SK-N-SH (cell line): ENCODE results near the gene FANCL. TPM values are rescaled to one million over a fixed set of nuclear protein-coding genes. Genes with fewer than 3 reads are reported as not detected.
"Not testable (repeated sequence)": the region's sequence is repeated elsewhere in the genome, so short reads cannot be mapped to it uniquely, and the experiment has no call there.

Experiments used
- CTCF ChIA-PET: fragments of 300-600, 350-600 bp; formaldehyde crosslinking; extraction: SDS; loops from one replicate; lab custom pipeline; 2021; lab: Yijun Ruan, JAX
- POLR2A ChIA-PET: fragments of 350-600 bp; sonication (Branson Sonifier 250); formaldehyde crosslinking; extraction: SDS; loops from one replicate; lab custom pipeline; 2020; ENCODE audit warnings: antibody characterized with exemption, inconsistent platforms; lab: Yijun Ruan, JAX
- DNase-seq: peaks from one replicate; pipeline ENCODE4 v3.0.0; 2012
- H2AFZ ChIP-seq: fragments of 200-600 bp; sonication (generic); 2 replicates; pipeline ENCODE4 v1.8.1; 2016; ENCODE audit warnings: antibody characterized with exemption, mild to moderate bottlenecking, low read depth
- H3F3A ChIP-seq: fragments of 200-600 bp; sonication (generic); replicated peaks from 2 replicates; pipeline ENCODE3; 2016; ENCODE audit warnings: antibody characterized with exemption, mild to moderate bottlenecking; ENCODE audit not compliant: insufficient read depth
- H3K27ac ChIP-seq, 2 experiments: fragments of 200-500 bp in 1 of 2; fragments of 200-600 bp in 1 of 2; sonication (Bioruptor generic) in 1 of 2; sonication (generic), shearing (Covaris generic) in 1 of 2; 2 replicates each; pipeline versions ENCODE4 v1.5.1 to v1.6.1; 2014 to 2016; ENCODE audit warnings: low read depth in 2 of 2, inconsistent platforms in 1 of 2, low read length in 1 of 2, mild to moderate bottlenecking in 1 of 2, mixed read lengths in 1 of 2
- H3K27me3 ChIP-seq: fragments of 200-600 bp; sonication (generic), shearing (Covaris generic); 2 replicates; pipeline ENCODE4 v1.6.1; 2016; ENCODE audit warnings: mixed run types; ENCODE audit not compliant: insufficient read depth
- H3K36me3 ChIP-seq, 2 experiments: fragments of 200-500 bp in 1 of 2; fragments of 200-600 bp in 1 of 2; sonication (Bioruptor generic) in 1 of 2; sonication (generic) in 1 of 2; replicated peaks in 1 of 2; 2 replicates each; pipeline versions ENCODE3 to v1.5.1; 2014 to 2016; ENCODE audit warnings: low read length in 1 of 2, mild to moderate bottlenecking in 1 of 2; ENCODE audit not compliant: insufficient read depth in 2 of 2, control insufficient read depth in 1 of 2
- H3K4me1 ChIP-seq, 2 experiments: fragments of 200-500 bp in 1 of 2; fragments of 200-600 bp in 1 of 2; sonication (Bioruptor generic) in 1 of 2; sonication (generic), shearing (Covaris generic) in 1 of 2; 2 replicates each; pipeline versions ENCODE4 v1.5.1 to v1.6.1; 2014 to 2016; ENCODE audit warnings: low read depth in 1 of 2, low read length in 1 of 2, mixed run types in 1 of 2; ENCODE audit not compliant: insufficient read depth in 2 of 2, control insufficient read depth in 1 of 2
- H3K4me2 ChIP-seq: fragments of 200-600 bp; sonication (generic), shearing (Covaris generic); 2 replicates; pipeline ENCODE4 v1.6.1; 2017; ENCODE audit warnings: mixed run types
- H3K4me3 ChIP-seq, 2 experiments: fragments of 200-500 bp in 1 of 2; fragments of 200-600 bp in 1 of 2; sonication (Bioruptor generic) in 1 of 2; sonication (generic), shearing (Covaris generic) in 1 of 2; 2 replicates each; pipeline versions ENCODE4 v1.5.1 to v1.8.1; 2014 to 2016; ENCODE audit warnings: low read depth in 2 of 2, inconsistent platforms in 1 of 2, low read length in 1 of 2, mild to moderate bottlenecking in 1 of 2, mixed read lengths in 1 of 2, moderate library complexity in 1 of 2
- H3K79me2 ChIP-seq: fragments of 200-600 bp; sonication (generic); 2 replicates; pipeline ENCODE4 v1.8.1; 2017; ENCODE audit warnings: mild to moderate bottlenecking; ENCODE audit not compliant: insufficient read depth
- H3K9ac ChIP-seq: fragments of 200-600 bp; sonication (generic); 2 replicates; pipeline ENCODE4 v1.6.1; 2017; ENCODE audit warnings: mixed run types
- H3K9me2 ChIP-seq: fragments of 200-600 bp; sonication (generic); 2 replicates; pipeline ENCODE4 v1.6.1; 2017; ENCODE audit warnings: mixed run types
- H3K9me3 ChIP-seq: fragments of 200-600 bp; sonication (generic); 2 replicates; pipeline ENCODE4 v1.6.1; 2017; ENCODE audit warnings: mixed run types, mild to moderate bottlenecking, moderate library complexity
- H4K20me1 ChIP-seq: fragments of 200-600 bp; sonication (generic); 2 replicates; pipeline ENCODE4 v1.6.1; 2017; ENCODE audit warnings: mild to moderate bottlenecking, mixed run types; ENCODE audit not compliant: insufficient read depth
- EP300 ChIP-seq, 2 experiments: IDR thresholded peaks; 2 replicates each; pipeline versions ENCODE4 v1.4.0 to v1.6.1; 2012; ENCODE audit warnings: borderline replicate concordance in 1 of 2, low read depth in 1 of 2, low read length in 1 of 2
- FOXJ3 ChIP-seq: sonication (generic); formaldehyde crosslinking; IDR thresholded peaks from 2 replicates; pipeline ENCODE4 v1.5.1; 2020; ENCODE audit warnings: mild to moderate bottlenecking, missing genetic modification reagents
- GABPA ChIP-seq: IDR thresholded peaks from 2 replicates; pipeline ENCODE4 v1.4.0; 2012; ENCODE audit warnings: low read depth, mild to moderate bottlenecking
- JUND ChIP-seq: IDR thresholded peaks from 2 replicates; pipeline ENCODE4 v1.4.0; 2012
- POLR2AphosphoS5 ChIP-seq: IDR thresholded peaks from 2 replicates; pipeline ENCODE4 v1.6.1; 2012; ENCODE audit warnings: low read depth, low read length
- RAD21 ChIP-seq: IDR thresholded peaks from 2 replicates; pipeline ENCODE4 v1.6.1; 2012; ENCODE audit warnings: mild to moderate bottlenecking, low read length
- RCOR1 ChIP-seq: fragments of 150-350 bp; IDR thresholded peaks from 2 replicates; pipeline ENCODE4 v1.6.1; 2017; ENCODE audit warnings: antibody characterized with exemption, low read length
- RXRA ChIP-seq: IDR thresholded peaks from 2 replicates; pipeline ENCODE4 v1.4.0; 2012; ENCODE audit warnings: low read depth, mild to moderate bottlenecking, borderline replicate concordance
- TAF1 ChIP-seq: IDR thresholded peaks from 2 replicates; pipeline ENCODE4 v1.6.1; 2012; ENCODE audit warnings: low read depth, mild to moderate bottlenecking, low read length, moderate library complexity, borderline replicate concordance
- YY1 ChIP-seq: IDR thresholded peaks from 2 replicates; pipeline ENCODE4 v1.4.0; 2012; ENCODE audit warnings: low read depth, mild to moderate bottlenecking
- WGBS: methylation state at CpG from one replicate; pipeline ENCODE4 v1.1.6; 2017; ENCODE audit warnings: low lambda C conversion rate; 5-methylcytosine and 5-hydroxymethylcytosine counted together
- polyA plus RNA-seq, 3 experiments: library from polyadenylated mRNA; depleted of rRNA; stranded (reverse); fragments of >200 nt; gene quantifications; 2 replicates each; pipeline ENCODE4 v1.2.3, GENCODE V29; 2012
- TF ChIP-seq, protein P1 (sequence below): fragments of 150-350 bp; IDR thresholded peaks from 2 replicates; pipeline ENCODE4 v1.6.1; 2017; ENCODE audit warnings: antibody characterized with exemption, low read length, low read depth, borderline replicate concordance
- TF ChIP-seq, protein P2 (sequence below): IDR thresholded peaks from 2 replicates; pipeline ENCODE4; 2012
- TF ChIP-seq, protein P3 (sequence below): IDR thresholded peaks from 2 replicates; pipeline ENCODE4 v1.4.0; 2012; ENCODE audit warnings: low read depth, borderline replicate concordance
- TF ChIP-seq, protein P4 (sequence below): IDR thresholded peaks from 2 replicates; pipeline ENCODE4 v1.4.0; 2012; ENCODE audit warnings: low read depth

The FANCL gene
- polyA plus RNA-seq, 1 of the 3 experiments (the other 2 are of a cell fraction): 11.8 TPM

DNA sequence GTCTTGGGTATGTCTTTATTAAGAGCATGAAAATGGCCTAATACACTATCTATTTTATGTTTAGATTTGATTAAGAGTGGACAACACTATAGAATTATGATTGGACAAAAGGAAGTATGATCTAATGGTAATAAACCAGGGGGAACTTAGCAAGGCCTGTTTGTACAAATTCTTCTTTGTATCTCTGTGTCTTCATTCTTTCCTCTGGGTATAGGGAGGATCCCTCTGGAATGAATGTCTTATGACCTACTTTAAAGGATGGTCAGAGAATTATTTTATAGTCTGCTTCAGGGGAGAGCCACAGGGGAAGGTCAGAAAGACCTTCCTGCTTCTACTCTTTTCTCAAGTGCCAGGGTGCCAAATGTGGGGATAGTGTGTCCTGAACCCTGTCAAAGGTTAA, 42.8 kb upstream of the FANCL start (continued):
- no peak for TF ChIP-seq RAD21
- TF ChIP-seq FOXJ3 (CRISPR knock-in tag): no peak
- TF ChIP-seq TAF1: no peak
- TF ChIP-seq, protein P1, sequence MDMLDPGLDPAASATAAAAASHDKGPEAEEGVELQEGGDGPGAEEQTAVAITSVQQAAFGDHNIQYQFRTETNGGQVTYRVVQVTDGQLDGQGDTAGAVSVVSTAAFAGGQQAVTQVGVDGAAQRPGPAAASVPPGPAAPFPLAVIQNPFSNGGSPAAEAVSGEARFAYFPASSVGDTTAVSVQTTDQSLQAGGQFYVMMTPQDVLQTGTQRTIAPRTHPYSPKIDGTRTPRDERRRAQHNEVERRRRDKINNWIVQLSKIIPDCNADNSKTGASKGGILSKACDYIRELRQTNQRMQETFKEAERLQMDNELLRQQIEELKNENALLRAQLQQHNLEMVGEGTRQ: no peak

DNA sequence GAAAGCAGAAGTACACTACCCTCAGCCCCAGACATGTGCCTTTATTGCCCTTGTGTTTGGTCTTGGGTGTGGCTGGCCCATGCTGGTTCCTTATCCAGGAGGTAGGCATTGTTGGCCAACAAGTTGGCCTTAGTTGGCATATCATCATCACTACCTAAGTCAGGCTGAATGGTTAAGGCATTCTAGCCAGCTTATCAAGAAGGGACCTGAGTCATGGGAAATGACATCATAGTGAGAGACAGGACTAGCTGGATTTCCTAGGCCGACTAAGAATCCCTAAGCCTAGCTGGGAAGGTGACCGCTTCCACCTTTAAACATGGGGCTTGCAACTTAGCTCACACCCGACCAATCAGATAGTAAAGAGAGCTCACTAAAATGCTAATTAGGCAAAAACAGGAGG, 34.0 kb upstream of the FANCL start:
- CTCF ChIA-PET, H3K27ac ChIP-seq, H3K4me3 ChIP-seq, H3K27me3 ChIP-seq, H3K9ac ChIP-seq, H3K4me1 ChIP-seq, H3K79me2 ChIP-seq, H3K36me3 ChIP-seq, H3F3A ChIP-seq, DNase-seq, H4K20me1 ChIP-seq, H3K9me3 ChIP-seq, POLR2A ChIA-PET, H2AFZ ChIP-seq, H3K4me2 ChIP-seq, H3K9me2 ChIP-seq: not testable (repeated sequence)
- 64% methylated on average over 3 of the region's 3 CpGs for WGBS

DNA sequence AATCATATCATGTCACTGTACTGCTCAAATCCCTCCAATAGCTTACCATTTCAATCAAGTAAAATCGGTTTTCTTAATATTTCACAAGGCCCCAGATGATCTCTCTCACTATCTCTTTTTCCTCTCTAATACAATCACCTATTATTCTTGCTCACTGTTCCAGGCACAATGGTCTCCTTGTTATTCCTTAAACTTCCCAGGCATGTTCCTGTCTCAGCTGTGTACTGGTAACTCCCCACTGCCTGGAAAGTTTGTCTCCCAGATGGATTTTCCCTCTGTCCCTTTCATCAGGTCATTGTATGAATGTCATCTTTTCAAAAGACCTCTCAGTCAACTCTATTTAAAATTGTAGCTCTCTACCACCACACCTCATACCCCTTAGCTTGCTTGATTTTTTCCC, 30.7 kb upstream of the FANCL start:
- ChIA-PET CTCF (interaction anchor here (1.6 kb wide), 1 partner anchor 51 kb away, joined by 3 read pairs; no protein-coding TSS in a partner anchor), POLR2A (no interaction called here)
- Histone ChIP-seq H3K79me2 (no peaks in the 10 kb centered on the region), H3K9me2 (no peaks in the 10 kb centered on the region), H3K36me3 (no peaks in the 10 kb centered on the region), H3K27me3 (no peaks in the 10 kb centered on the region), H4K20me1 (no peaks in the 10 kb centered on the region), H3K4me3 (no peak overlapping the region), H2AFZ (no peak overlapping the region), H3K9ac (no peak overlapping the region), H3K9me3 (no peaks in the 10 kb centered on the region), H3K4me1 (no peaks in the 10 kb centered on the region), H3K27ac (no peak overlapping the region), H3K4me2 (no peak overlapping the region), H3F3A (no peaks in the 10 kb centered on the region)
- TF ChIP-seq RXRA: no peak
- TF ChIP-seq, protein P2, sequence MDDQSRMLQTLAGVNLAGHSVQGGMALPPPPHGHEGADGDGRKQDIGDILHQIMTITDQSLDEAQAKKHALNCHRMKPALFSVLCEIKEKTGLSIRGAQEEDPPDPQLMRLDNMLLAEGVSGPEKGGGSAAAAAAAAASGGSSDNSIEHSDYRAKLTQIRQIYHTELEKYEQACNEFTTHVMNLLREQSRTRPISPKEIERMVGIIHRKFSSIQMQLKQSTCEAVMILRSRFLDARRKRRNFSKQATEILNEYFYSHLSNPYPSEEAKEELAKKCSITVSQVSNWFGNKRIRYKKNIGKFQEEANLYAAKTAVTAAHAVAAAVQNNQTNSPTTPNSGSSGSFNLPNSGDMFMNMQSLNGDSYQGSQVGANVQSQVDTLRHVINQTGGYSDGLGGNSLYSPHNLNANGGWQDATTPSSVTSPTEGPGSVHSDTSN: no peak
- TF ChIP-seq, protein P3, sequence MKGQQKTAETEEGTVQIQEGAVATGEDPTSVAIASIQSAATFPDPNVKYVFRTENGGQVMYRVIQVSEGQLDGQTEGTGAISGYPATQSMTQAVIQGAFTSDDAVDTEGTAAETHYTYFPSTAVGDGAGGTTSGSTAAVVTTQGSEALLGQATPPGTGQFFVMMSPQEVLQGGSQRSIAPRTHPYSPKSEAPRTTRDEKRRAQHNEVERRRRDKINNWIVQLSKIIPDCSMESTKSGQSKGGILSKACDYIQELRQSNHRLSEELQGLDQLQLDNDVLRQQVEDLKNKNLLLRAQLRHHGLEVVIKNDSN: no peak
- no peak for TF ChIP-seq YY1
- TF ChIP-seq, protein P4, sequence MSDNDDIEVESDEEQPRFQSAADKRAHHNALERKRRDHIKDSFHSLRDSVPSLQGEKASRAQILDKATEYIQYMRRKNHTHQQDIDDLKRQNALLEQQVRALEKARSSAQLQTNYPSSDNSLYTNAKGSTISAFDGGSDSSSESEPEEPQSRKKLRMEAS: no peak
- no peak for TF ChIP-seq EP300 (IDR thresholded peaks at IDR 0.05; ENCODE audit: borderline replicate concordance in 1 of 2, low read depth in 1 of 2, low read length in 1 of 2)
- TF ChIP-seq RCOR1: no peak
- no peak for TF ChIP-seq JUND
- TF ChIP-seq GABPA: no peak
- TF ChIP-seq POLR2AphosphoS5: no peak
- no peak for DNase-seq
- 10% methylated on average over 1 of the region's 1 CpG for WGBS
